Cardiac atrium fibroblast (primary cell): ENCODE results near the gene CASP9. TPM values are rescaled to one million over a fixed set of nuclear protein-coding genes. Genes with fewer than 3 reads are reported as not detected.

ENCODE experiments used
- total RNA-seq: library from RNA; depleted of rRNA; stranded (reverse); fragments of >200 nt; gene quantifications from 2 replicates; pipeline ENCODE4 v1.2.3, GENCODE V29; 2015

Gene CASP9
- total RNA-seq = 10.5 and 15.1 TPM in 2 replicates

GRCh38 chr1:15524021-15524282 is at the start of gene CASP9:
Gene CASP9, minus strand, starts transcription at chr1:15524215. Its CDS starts 15 bp downstream, at chr1:15524200.

DNA sequence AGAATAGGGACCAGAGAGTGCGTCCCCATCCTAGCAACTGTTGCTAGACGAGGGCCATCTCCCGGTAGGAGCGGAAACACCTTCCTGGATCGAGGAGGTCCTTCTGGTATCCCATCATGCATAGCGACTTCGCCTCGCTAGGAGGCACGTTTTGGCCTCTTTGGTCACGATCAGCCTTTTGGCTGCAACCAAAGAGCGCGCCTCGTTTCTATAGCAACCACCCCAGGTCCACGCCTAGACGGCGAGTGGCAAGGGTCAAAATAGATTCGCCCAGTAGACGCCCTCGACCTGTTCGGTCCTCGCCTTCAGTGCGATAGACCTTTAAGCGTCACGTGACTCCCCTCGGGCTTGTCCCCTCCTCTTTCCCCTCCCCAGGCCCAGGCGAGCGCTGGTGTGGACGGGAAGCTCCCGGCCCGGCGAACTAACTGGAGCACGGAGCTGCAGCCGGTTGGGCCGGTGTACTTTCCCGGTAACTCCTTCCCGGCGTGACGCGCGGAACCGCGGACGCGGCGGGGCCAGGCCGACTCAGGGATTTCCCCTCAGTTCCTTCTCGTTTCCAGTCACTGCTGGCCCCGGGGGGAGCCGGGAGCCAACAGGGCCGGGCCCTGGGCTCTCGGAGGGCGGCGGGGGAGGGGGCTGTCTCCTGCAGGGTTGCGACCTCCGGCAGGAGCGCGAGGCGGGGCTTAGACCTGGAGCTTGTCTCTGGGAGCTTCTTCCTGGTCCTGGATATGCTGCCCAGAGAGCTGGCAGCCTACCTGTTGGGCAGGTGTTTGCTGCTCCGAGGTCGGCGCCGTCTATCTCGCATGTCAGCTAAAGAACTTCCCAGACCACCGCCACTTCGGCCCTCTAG is 2.7 kb upstream of the CASP9 start, which contains the start of gene DNAJC16:
TSS of gene DNAJC16 (plus strand) at position 359 of the 850 bp plus-strand sequence. CDS start 2,258 bp downstream, outside the sequence.

GRCh38 chr1:15475752-15476314 is 48.2 kb downstream of the CASP9 start, which contains the start of gene CELA2B:
Gene CELA2B, plus strand, starts transcription at chr1:15476104. Its CDS starts 22 bp downstream, at chr1:15476126.

GRCh38 chr1:15456313-15456954 is 67.6 kb downstream of the CASP9 start, which contains the start of gene CELA2A:
Gene CELA2A, plus strand, starts transcription at chr1:15456732. Its CDS starts 22 bp downstream, at chr1:15456754.

Other genes starting within 250 kb of the CASP9 start
- 9.4 and 17.3 TPM in 2 replicates for gene EFHD2, start 114.3 kb downstream of the CASP9 start, total RNA-seq
- gene CTRC, start 85.8 kb downstream of the CASP9 start, total RNA-seq = not detected in 2 replicates
- gene CELA2A, start 67.5 kb downstream of the CASP9 start, total RNA-seq = not detected in 2 replicates
- gene CELA2B, start 48.1 kb downstream of the CASP9 start, total RNA-seq = not detected in 2 replicates
- gene DNAJC16, start 2.6 kb upstream of the CASP9 start, total RNA-seq = 17.3 and 20.6 TPM in 2 replicates
- gene AGMAT, start 60.8 kb upstream of the CASP9 start, total RNA-seq = 0.16 and 0.36 TPM in 2 replicates
- gene DDI2, start 93.2 kb upstream of the CASP9 start, total RNA-seq = 6.6 and 7.8 TPM in 2 replicates
- 27.3 and 48.0 TPM in 2 replicates for gene PLEKHM2, start 160.1 kb upstream of the CASP9 start, total RNA-seq
- 0.32 and 0.54 TPM in 2 replicates for gene SLC25A34, start 212.0 kb upstream of the CASP9 start, total RNA-seq
- gene TMEM82, start 218.3 kb upstream of the CASP9 start, total RNA-seq = not detected in 2 replicates
- 149 and 191 TPM in 2 replicates for gene FBLIM1, start 234.6 kb upstream of the CASP9 start, total RNA-seq